Measurements from ENCODE around the gene TRAPPC10. TPM values are rescaled to one million over a fixed set of nuclear protein-coding genes. Genes with fewer than 3 reads are reported as not detected.
A peak's percentile ranks its signal among the peaks of the same experiment; 100 is the strongest.
"Not testable (repeated sequence)": the region's sequence is repeated elsewhere in the genome, so short reads cannot be mapped to it uniquely, and the experiment has no call there.

TRAPPC10 gene
- total RNA-seq, 1 donor from 2014 or later, result 22.2 TPM

- intact Hi-C loops (cut with DNase I), result no loop called here
- DNase-seq (ENCODE audit: low spot score), result peak; percentile 55
These were observed 67.7 kb downstream of the TRAPPC10 start for GRCh38 chr21:44079846-44080245.

DNA sequence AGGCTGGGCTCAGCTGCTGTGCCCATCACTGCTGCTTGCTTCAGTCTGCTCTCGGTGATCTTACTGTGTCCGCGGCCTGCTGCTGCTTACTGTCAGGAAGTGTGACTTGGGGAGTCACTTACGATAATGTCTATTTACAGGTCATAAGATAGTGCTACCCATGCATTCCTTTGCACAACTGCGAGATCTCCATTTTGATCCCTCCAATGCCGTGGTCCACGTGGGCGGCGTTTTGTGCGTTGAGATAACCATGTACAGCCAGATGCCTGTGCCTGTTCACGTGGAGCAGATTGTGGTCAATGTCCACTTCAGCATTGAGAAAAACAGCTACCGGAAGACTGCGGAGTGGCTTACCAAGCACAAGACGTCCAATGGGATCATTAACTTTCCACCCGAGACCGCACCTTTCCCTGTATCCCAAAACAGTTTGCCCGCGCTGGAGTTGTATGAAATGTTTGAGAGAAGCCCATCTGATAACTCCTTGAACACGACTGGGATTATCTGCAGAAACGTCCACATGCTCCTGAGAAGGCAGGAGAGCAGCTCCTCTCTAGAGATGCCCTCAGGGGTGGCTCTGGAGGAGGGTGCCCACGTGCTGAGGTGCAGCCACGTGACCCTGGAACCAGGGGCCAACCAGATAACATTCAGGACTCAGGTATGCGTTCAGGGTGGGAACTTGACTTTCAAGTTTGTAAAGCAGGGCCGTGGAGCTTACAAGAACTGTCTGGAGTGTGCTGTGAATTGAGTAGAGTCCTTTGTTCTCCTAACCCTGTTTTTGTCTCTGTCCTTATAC, 70.7 kb downstream of the TRAPPC10 start:
- intact Hi-C loops (cut with DNase I), result no loop called here
- DNase-seq (ENCODE audit: low spot score), result peak; percentile 57

DNA sequence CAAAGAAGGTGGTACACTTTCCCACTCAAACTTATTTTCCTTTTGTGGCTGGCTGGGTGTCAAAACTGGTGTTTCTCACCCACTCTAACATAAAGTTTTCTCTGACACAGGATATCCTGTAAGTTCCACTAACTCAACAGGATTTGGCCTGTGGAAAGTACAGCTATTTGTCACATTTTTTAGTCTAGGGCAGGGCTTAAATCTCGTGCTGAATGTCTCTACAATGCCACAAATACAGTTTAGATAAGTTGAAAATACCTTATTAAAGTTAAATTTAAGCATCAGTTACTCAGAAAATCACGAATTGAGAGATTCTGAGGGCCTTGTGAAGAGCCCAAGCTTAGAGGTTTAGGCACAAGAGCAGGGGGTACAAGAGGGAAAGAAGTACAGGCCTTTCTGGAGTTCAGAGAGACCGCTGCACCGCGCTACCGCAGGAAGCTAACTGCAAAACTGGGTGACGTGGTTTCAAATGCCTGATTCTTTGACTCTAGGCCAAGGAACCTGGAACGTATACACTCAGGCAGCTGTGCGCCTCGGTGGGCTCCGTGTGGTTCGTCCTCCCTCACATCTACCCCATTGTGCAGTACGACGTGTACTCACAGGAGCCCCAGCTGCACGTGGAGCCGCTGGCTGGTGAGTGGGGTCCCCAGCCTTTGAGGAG, 71.7 kb downstream of the TRAPPC10 start:
- intact Hi-C loops (cut with DNase I), result no loop called here
- DNase-seq (ENCODE audit: low spot score), result peak; percentile 41

DNA sequence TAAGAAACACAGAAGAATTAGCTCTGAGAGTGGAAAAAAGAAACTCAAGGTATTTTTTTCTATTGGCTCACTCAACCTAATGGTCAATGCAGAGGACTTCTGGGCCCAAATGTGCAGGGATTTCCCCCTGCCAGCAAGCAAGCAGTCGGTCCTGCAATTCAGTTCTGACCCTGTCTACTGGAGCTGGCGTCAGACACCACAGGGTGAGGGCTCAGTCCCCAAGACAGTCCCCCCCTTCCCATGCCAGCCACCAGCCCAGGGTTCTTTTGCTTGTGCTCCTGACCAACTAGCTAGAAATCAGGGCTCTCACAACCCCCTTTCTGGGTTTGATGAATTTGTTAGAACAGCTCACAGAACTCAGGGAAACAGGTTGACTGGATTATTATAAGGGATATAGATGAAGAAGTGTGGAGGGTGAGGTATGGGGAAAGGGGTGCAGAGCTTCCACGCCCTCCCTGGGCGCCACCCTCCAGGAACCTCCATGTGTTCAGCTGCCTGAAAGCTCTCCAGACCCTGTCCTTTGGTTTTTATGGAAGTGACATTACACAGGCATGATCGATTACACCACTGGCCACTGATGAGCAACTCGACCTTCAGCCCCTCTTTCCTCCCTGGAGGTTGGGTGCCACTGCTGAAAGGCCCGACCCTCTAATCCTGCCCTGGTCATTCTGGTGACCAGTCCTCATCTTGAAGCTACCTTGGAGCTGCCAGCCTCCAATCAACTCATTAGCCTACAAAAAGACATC, 72.6 kb downstream of the TRAPPC10 start:
- peak; percentile 54 for DNase-seq (ENCODE audit: low spot score)

DNA sequence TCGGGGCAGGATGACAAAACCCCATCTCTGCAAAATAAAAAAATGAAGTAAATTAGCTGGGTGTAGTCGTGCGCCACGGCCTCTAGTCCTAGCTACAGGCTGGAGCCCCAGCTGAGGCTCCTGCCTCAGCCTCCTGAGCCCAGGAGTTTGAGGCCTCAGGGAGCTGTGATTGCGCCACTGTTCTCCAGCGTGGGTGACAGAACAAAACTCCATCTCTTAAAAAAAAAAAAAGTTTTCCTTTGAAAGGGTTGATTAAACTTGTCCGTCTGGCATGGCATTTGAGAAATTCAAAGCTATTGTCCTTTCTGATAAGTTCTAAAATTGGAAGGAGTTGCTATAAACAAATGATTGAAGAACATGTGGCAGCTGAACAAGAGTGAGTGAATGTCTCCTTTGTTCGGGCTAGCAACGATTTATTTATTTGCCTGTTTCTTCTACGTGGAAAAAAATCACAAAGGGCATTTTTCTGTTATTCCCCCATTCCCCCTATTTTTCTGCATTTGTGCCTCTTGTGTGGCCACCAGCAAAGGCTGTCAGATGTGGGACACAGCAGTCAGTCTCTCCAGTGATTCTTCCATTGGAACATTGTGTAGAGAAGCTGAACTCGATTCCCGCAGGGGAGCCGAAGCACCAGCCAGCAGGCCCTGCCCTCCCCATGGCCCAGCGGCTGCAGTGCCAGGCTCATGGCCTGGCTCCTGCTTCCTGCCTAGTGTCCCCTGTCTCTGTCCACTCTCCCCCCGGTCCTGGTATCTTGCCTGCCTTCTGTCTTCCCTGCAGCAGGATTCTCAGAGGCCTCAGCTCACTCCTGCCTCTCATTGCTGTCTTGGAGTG, 73.6 kb downstream of the TRAPPC10 start:
- peak; percentile 75 for DNase-seq (ENCODE audit: low spot score)
- intact Hi-C loops (cut with DNase I), result no loop called here

More for the DNA sequence above, 72.6 kb downstream of the TRAPPC10 start:
- intact Hi-C loops (cut with DNase I), result no loop called here

- intact Hi-C loops (cut with DNase I), result no loop called here
- DNase-seq (ENCODE audit: low spot score), result peak; percentile 71
These were observed 74.7 kb downstream of the TRAPPC10 start for GRCh38 chr21:44086636-44087425.

DNA sequence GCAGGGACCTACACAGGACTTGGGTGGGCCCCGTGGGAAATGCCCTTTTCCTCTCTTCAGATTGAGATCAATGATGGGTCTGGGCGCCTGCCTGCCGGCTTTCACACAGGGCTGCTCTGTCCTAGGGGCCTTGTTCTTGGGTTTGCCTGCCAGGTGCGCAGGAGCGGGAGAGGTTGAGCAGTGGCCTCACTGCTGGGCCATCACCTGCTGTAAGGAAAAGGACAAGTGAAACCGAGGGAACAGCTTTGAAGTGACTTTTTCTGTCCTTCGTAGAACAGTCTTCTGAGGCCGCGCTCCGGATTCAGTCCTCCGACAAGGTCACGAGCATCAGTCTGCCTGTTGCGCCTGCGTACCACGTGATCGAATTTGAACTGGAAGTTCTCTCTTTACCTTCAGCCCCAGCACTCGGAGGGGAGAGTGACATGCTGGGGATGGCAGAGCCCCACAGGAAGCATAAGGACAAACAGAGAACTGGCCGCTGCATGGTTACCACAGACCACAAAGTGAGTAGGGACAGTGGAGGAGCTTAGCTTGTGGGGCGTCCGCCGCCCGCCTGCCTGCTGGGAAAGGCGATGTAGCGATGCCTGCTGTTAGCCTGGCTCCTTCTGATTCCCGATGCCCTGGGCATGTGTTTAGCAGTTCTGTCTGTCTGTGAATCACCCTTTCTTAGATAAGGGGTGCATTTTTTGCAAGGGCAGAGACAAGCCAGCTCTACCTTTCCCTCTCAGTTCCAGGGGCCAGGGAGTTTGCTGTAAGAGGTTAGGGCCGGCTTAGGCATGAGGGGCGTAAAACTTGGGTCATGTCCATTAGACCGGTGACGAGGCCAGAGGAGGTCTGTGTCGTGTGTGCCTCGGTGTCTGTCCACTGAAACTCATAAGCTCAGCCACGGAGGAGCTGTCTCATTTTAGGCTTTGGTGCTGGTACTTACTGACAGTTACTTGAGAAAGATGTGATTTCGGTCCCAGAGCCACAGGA, 75.6 kb downstream of the TRAPPC10 start:
- peak; percentile 69 for DNase-seq (ENCODE audit: low spot score)
- intact Hi-C loops (cut with DNase I), result no loop called here

DNA sequence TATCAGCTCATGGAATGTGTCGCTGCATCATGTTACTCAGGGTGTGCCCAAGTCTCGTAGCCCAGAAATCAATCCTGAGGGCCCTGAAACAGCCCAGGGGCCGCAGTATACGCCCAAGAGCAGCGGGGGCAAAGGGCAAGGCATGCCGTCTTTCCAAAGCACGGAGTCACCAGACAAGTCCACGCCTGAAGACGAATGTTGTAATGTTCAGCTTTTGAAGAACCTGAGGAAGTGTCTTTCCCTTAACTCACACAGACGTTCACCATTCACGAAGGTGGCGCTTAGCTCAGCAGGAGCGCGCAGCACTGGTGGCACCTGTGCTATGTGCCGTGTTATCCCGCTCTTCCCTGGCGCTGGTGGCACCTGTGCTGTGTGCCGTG, 76.3 kb downstream of the TRAPPC10 start:
- intact Hi-C loops (cut with DNase I), result no loop called here
- DNase-seq (ENCODE audit: low spot score), result no peak

DNA sequence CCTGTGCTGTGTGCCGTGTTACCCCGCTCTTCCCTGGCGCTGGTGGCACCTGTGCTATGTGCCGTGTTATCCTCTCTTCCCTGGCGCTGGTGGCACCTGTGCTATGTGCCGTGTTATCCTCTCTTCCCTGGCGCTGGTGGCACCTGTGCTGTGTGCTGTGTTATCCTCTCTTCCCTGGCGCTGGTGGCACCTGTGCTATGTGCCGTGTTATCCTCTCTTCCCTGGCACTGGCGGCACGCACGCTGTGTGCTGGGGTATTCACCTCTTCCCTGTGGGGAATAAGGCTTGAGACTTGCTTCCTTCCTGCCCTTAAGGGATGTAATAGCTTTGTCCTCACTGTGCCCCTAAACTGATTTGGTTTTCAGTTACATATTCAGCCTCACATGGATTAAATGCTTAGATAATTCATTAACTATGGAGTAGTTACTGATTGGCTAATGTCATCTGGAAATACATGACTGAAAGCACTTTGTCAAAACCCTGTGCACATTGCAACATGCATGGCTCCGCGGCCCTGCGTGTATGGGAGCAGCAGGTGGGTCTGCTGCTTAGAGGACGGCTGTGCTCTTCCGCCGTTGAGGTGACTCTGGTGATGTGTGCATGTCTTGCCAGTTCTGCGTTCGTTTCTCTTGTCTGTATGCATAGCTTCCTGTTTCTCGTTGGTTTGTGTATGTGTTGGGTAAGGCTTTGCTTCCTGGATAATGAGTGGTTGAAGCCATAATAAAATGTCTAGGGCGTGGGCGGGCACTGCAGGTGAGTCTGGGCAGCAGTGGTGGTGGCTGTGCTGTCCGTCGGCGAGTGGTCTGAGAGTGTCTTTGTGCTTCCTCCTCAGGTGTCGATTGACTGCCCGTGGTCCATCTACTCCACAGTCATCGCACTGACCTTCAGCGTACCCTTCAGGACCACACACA, 77.1 kb downstream of the TRAPPC10 start:
- peak; percentile 75 for DNase-seq (ENCODE audit: low spot score)
- intact Hi-C loops (cut with DNase I), result no loop called here

- peak; percentile 68 for DNase-seq (ENCODE audit: low spot score)
- intact Hi-C loops (cut with DNase I), result no loop called here
These were observed 78.2 kb downstream of the TRAPPC10 start for GRCh38 chr21:44090325-44090724.

- DNase-seq (ENCODE audit: low spot score), result peak; percentile 46
- intact Hi-C loops (cut with DNase I), result no loop called here
These were observed 80.1 kb downstream of the TRAPPC10 start for GRCh38 chr21:44092211-44092610.

- peak; percentile 26 for DNase-seq (ENCODE audit: low spot score)
- intact Hi-C loops (cut with DNase I), result no loop called here
These were observed 81.7 kb downstream of the TRAPPC10 start for GRCh38 chr21:44093761-44094160.

DNA sequence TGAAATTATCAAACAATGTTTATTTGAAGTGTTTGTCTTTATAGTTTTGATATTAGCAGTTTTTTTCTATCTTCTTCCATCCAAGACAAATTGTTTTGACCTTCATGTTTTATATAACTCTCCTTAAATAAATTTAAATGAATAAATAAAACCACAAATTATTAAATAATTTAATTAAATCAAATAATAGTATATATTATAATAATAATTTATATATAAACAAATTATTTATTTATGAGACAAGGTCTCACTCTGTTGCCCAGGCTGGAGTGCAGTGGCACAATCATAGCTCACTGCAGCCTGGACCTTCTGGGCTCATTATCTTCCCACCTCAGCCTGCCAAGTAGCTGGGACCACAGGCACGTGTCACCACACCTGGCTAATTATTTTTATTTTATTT, 82.7 kb downstream of the TRAPPC10 start:
- no peak for DNase-seq (ENCODE audit: low spot score)
- intact Hi-C loops (cut with DNase I), result no loop called here

DNA sequence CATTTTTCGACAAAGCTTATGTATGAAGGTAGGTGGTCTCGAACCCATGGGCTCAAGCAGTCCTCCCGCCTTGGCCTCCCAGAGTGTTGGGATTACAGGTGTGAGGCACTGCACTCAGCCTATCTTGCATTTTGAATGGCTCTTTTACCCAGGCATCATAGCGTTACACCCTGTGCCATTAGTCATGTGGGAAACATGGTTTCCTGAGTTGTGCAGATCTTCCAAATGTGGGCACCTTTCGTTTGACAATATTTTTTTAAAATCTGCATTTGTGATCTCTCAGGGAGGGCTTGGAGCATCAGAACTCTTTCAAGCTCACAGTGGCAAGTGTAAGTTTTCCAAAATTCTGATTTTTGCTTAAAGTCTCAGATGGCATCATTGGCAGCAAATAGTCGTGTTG, 86.4 kb downstream of the TRAPPC10 start:
- intact Hi-C loops (cut with DNase I); DNase-seq (ENCODE audit: low spot score): not testable (repeated sequence)

- DNase-seq (ENCODE audit: low spot score); intact Hi-C loops (cut with DNase I): not testable (repeated sequence)
These were observed 86.9 kb downstream of the TRAPPC10 start for GRCh38 chr21:44098964-44099363.

GRCh38 chr21:44107026-44107501, 95.0 kb downstream of the TRAPPC10 start, which contains the start of gene PWP2:
Gene PWP2, plus strand, starts transcription at chr21:44107399. Its CDS starts 18 bp downstream, at chr21:44107417.
- DNase-seq (ENCODE audit: low spot score), result peak; percentile 51

More at GRCh38 chr21:44107026-44107501, 95.0 kb downstream of the TRAPPC10 start, which contains the start of gene PWP2:
- intact Hi-C loops (cut with DNase I), result not testable (repeated sequence)

Measured in cardiac septum (tissue), 1 donor.